Activated CD4-positive, alpha-beta T cell treated with anti-CD3 and anti-CD28 coated beads, Interleukin-2, Interleukin-6, amounts not matched to agents 100 ng/mL and 50 ng/mL, durations not matched to agents 16 hours and 8 hours (primary cell): ENCODE measurements around the gene SPNS2.
A peak's percentile ranks its signal among the peaks of the same experiment; 100 is the strongest.

ENCODE experiments used
- DNase-seq: peaks from one replicate; pipeline ENCODE4 v3.0.0-alpha.2; 2020

Gene SPNS2

DNA sequence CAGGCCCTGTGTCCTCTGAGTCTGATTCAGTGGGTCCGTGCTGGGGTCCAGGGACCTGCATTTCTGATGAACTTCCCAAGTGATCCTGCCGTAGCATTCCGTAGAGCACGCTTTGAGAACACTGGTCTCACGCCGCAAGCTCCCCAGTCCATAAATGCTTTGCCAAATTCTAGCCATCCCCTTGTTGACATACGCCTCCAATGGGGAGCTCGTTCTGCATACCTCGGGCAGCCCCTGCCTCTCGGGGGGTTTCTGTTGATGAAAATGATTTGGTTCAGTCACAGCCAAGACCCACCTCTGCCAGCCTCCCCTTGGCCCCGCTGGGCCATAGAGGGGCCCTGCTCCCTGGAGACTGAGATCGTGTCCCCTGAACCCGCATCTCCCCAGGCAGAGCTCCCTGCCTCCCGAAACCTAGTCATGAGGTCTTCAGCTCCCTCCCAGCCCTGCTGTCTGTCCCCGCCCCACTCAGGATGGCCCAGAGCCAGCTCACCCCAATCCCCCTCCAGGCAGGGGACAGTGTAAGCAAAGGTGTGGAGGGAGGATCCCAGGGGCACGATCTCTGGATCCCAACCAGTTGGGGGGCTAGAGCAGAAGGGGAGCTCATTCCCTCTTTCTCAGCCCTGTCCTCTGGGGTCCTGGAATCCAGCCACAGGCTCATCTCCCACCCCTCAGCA, 16.2 kb upstream of the SPNS2 start:
- DNase-seq: no peak

GRCh38 chr17:4483012-4483840, 15.5 kb upstream of the SPNS2 start:
- no peak for DNase-seq

GRCh38 chr17:4485676-4486646, 12.7 kb upstream of the SPNS2 start:
- peak; percentile 49 for DNase-seq

- no peak for DNase-seq
Measured at GRCh38 chr17:4487296-4487695, 11.4 kb upstream of the SPNS2 start.

DNA sequence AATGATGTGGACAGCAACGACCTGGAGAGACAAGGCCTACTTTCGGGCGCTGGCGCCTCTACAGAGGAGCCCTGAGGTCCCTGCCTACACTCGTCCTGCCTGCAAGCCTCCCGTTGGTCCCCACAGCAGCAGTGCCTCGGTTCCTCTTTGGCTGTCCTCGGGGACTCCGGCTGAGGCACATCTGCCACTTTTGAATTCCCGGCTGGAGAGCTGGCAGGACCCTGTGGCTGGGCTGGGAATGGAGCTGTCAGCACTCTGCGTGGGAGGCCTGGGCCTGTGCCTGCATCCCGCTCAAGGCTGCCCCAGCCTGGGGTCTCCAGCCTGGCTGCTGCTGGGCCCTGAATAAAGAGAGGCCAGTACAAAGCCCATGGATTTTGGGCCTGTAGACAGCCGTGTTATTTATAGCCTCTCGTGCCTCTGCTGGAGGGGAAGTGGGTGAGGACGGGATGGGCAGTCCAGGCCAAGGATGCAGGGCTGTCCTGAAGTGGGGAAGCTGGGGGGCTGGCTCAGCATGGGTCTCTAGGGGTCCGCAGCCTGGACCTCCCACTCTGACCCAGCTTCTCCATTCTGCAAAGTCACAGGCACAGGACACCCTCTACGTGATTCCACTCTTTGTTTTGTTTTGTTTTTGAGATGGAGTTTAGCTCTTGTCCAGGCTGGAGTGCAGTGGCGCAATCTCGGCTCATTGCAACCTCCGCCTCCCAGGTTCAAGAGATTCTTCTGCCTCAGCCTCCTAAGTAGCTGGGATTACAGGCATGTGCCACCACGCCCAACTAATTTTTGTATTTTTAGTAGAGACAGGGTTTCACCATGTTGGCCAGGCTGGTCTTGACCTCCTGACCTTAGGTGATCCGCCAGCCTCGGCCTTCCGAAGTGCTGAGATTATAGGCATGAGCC, 10.6 kb upstream of the SPNS2 start:
- DNase-seq: no peak

GRCh38 chr17:4488989-4489595, 9.6 kb upstream of the SPNS2 start:
- DNase-seq: no peak

DNA sequence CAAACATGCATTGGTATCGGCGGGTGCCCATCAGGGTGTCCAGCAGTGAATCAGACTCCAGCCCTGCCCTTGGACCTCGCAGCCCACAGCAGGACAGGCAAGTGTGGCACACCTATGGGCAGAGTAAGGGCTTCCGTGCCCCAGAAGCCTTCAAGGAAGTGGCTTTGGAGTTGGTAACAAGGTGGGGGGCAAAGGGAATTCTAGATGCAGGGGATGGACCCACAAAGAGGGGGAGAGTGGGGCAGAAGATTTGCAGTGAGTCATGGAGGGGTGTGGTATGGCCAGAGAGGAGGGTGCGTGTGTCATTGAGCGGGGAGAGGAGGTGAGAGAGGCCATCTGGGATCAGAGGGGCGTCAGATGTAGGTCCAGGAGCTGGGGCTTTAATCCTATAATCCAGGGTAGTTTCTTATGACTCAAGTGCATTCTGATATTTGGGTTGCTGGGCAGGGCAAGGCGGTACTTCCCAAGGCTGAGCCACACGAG, 8.5 kb upstream of the SPNS2 start:
- DNase-seq: no peak

DNA sequence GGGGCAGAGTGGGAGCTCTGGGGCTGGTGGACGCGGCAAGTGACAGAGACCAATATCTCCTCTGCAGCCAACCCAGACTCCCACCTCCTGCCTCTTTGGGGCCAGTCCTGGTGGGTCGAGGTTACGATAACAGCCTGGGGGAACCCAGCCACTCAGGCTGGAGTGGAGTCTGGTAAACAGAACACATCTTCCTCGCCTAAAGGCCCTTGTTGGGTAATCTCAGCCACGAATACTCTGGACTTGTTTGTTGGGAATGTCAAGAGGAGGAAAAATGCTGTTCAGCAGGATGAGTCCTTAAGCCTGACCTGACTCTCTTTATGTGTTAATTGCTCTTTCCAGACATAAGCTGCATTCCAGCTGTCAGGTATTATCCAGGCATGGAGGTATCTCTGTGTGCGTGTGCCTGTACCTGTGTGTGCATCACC, 8.0 kb upstream of the SPNS2 start:
- no peak for DNase-seq

DNA sequence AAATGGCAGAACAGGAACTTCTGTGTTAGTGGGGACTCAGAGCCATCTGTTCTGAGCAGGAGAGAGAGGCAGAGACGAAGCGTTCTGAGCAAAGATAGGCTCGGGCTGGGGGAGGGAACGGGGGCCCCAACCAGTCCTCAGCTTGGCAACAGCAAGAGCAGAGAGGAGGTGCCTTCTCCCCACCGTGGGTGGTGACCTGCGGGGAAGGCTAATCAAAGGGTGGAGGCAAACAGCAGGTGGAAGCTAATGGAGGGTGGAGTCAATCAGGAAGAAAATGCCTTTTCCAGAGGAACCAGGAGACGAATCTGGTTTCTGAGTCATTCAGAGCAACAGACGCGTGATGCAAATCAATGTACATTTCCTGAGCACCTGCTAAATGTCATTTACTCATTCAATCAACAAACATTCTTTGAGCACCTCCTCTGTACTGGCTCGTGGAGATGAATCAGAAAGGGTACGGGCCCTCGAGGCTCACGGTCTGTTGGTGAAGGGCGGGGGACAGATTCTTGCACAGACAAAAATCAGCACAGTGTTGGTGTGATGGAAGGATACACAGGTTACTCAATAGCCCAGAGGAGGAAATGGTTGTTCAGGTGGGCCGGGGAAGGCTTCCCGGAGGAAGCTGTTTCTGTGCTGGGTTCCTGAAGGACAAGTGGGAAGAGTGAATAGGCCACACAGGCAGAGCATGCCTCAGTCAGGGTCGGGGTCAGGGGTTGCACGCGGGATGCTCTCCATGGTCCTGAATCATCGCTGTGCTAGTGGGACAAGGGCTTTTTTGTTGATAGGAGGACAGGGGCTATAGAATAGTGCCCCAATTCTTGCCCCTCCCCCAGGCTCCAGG, 5.7 kb upstream of the SPNS2 start:
- no peak for DNase-seq

GRCh38 chr17:4497101-4497824, 1.4 kb upstream of the SPNS2 start:
- DNase-seq: no peak

GRCh38 chr17:4499431-4500190, 930 bp downstream of the SPNS2 start:
- no peak for DNase-seq

GRCh38 chr17:4500191-4500571, 1.5 kb downstream of the SPNS2 start:
- no peak for DNase-seq

- DNase-seq: no peak
Measured at GRCh38 chr17:4501295-4501949, 2.7 kb downstream of the SPNS2 start.

- no peak for DNase-seq
Measured at GRCh38 chr17:4502466-4503154, 3.9 kb downstream of the SPNS2 start.

- no peak for DNase-seq
Measured at GRCh38 chr17:4503283-4504025, 4.8 kb downstream of the SPNS2 start.

- no peak for DNase-seq
Measured at GRCh38 chr17:4504188-4504587, 5.5 kb downstream of the SPNS2 start.

- DNase-seq: no peak
Measured at GRCh38 chr17:4505187-4505586, 6.5 kb downstream of the SPNS2 start.
